ENCODE measurements around the gene ZNF804A.
"Not testable (repeated sequence)": the region's sequence is repeated elsewhere in the genome, so short reads cannot be mapped to it uniquely, and the experiment has no call there.

The ZNF804A gene

GRCh38 chr2:184834699-184835397 is 236.5 kb downstream of the ZNF804A start:
- DNase-seq (ENCODE audit: low spot score): no peak

- DNase-seq (ENCODE audit: low spot score): no peak
Observed at GRCh38 chr2:184835398-184835715, 237.0 kb downstream of the ZNF804A start.

- DNase-seq (ENCODE audit: low spot score): no peak
Observed at GRCh38 chr2:184847331-184847730, 249.0 kb downstream of the ZNF804A start.

- no peak for DNase-seq (ENCODE audit: low spot score)
Observed at GRCh38 chr2:184849516-184849915, 251.2 kb downstream of the ZNF804A start.

GRCh38 chr2:184851576-184851975 is 253.2 kb downstream of the ZNF804A start:
- no peak for DNase-seq (ENCODE audit: low spot score)

- no peak for DNase-seq (ENCODE audit: low spot score)
Observed at GRCh38 chr2:184859187-184859586, 260.9 kb downstream of the ZNF804A start.

- no peak for DNase-seq (ENCODE audit: low spot score)
Observed at GRCh38 chr2:184860744-184861143, 262.4 kb downstream of the ZNF804A start.

- no peak for DNase-seq (ENCODE audit: low spot score)
Observed at GRCh38 chr2:184875212-184875611, 276.9 kb downstream of the ZNF804A start.

- no peak for DNase-seq (ENCODE audit: low spot score)
Observed at GRCh38 chr2:184875911-184876310, 277.6 kb downstream of the ZNF804A start.

- DNase-seq (ENCODE audit: low spot score): no peak
Observed at GRCh38 chr2:184877909-184878308, 279.6 kb downstream of the ZNF804A start.

GRCh38 chr2:184879671-184880070 is 281.3 kb downstream of the ZNF804A start:
- no peak for DNase-seq (ENCODE audit: low spot score)

GRCh38 chr2:184886585-184886984 is 288.3 kb downstream of the ZNF804A start:
- DNase-seq (ENCODE audit: low spot score): not testable (repeated sequence)

GRCh38 chr2:184890311-184890710 is 292.0 kb downstream of the ZNF804A start:
- DNase-seq (ENCODE audit: low spot score): no peak

GRCh38 chr2:184904991-184905390 is 306.7 kb downstream of the ZNF804A start:
- DNase-seq (ENCODE audit: low spot score): no peak

GRCh38 chr2:184906160-184906559 is 307.8 kb downstream of the ZNF804A start:
- no peak for DNase-seq (ENCODE audit: low spot score)

GRCh38 chr2:184906709-184907108 is 308.4 kb downstream of the ZNF804A start:
- no peak for DNase-seq (ENCODE audit: low spot score)

GRCh38 chr2:184908966-184909365 is 310.6 kb downstream of the ZNF804A start:
- no peak for DNase-seq (ENCODE audit: low spot score)

- peak; percentile 23 for DNase-seq (ENCODE audit: low spot score)
Observed at GRCh38 chr2:184920451-184920965, 322.2 kb downstream of the ZNF804A start.

GRCh38 chr2:184921676-184922075 is 323.3 kb downstream of the ZNF804A start:
- no peak for DNase-seq (ENCODE audit: low spot score)

GRCh38 chr2:184923751-184924150 is 325.4 kb downstream of the ZNF804A start:
- no peak for DNase-seq (ENCODE audit: low spot score)

- no peak for DNase-seq (ENCODE audit: low spot score)
Observed at GRCh38 chr2:184927040-184927439, 328.7 kb downstream of the ZNF804A start.

GRCh38 chr2:184936761-184937160 is 338.4 kb downstream of the ZNF804A start:
- no peak for DNase-seq (ENCODE audit: low spot score)

GRCh38 chr2:184938221-184938985 is 340.1 kb downstream of the ZNF804A start:
- no peak for DNase-seq (ENCODE audit: low spot score)
